Measurements from ENCODE around the gene FLOT2. TPM values are rescaled to one million over a fixed set of nuclear protein-coding genes. Genes with fewer than 3 reads are reported as not detected.

Gene FLOT2
- polyA plus RNA-seq, 2 of the 4 experiments (the other 2 are of a cell fraction) = 66.4 to 78.6 TPM

GRCh38 chr17:28857905-28858800 is 39.4 kb downstream of the FLOT2 start (continued):
- TF ChIP-seq HDAC2 (IDR thresholded peaks at IDR 0.05) = no peak
- no peak for TF ChIP-seq NFE2L2 (conservative IDR thresholded peaks at IDR 0.05; ENCODE audit: low read length)
- TF ChIP-seq SMC3 (IDR thresholded peaks at IDR 0.05) = no peak
- TF ChIP-seq BCL3 (IDR thresholded peaks at IDR 0.05) = no peak
- no peak for TF ChIP-seq ESRRA (IDR thresholded peaks at IDR 0.05; ENCODE audit: borderline replicate concordance, low read length)

GRCh38 chr17:28856028-28856574 is 41.4 kb downstream of the FLOT2 start:
- Histone ChIP-seq H3K4me2 (peak overlapping the region; percentile 94), H3K4me1 (peaks cover 11% of the 10 kb centered on the region; the same call in 2 of the 3 replicates), H3K9me3 (no peaks in the 10 kb centered on the region), H3K4me3 (no peak overlapping the region; the same call in 2 of the 3 replicates), H3K27ac (no peak overlapping the region)
- ChIA-PET CTCF (interaction anchor here (0.7 to 2.8 kb wide), 6 partner anchors 41 to 129 kb away, joined by 3 to 19 read pairs (median 4); no protein-coding TSS in a partner anchor), POLR2A (interaction anchor here (0.7 to 1.2 kb wide), 3 partner anchors 44 to 129 kb away, joined by 3 read pairs; no protein-coding TSS in a partner anchor)
- ATAC-seq (no peak), FAIRE-seq (no peak), DNase-seq (ENCODE audit: low read depth in 1 of 2, low spot score in 1 of 2) (no peak)
- TF ChIP-seq SMC3 (IDR thresholded peaks at IDR 0.05) (no peak), MAFK (IDR thresholded peaks at IDR 0.05; ENCODE audit: partially characterized antibody) (no peak), ESRRA (IDR thresholded peaks at IDR 0.05; ENCODE audit: borderline replicate concordance, low read length) (no peak), ZC3H11A (IDR thresholded peaks at IDR 0.05) (no peak), BCL3 (IDR thresholded peaks at IDR 0.05) (no peak)
- 87% methylated on average over 5 of the region's 5 CpGs for WGBS (ENCODE audit: missing lambda C conversion rate)

- FAIRE-seq = no peak
- Histone ChIP-seq H3K9me3 (no peaks in the 10 kb centered on the region), H3K4me1 (peaks cover 11% of the 10 kb centered on the region; the same call in 2 of the 3 replicates), H3K27ac (peak overlapping the region; percentile 84 to 88), H3K4me3 (peak overlapping the region; percentile 63), H3K4me2 (peak overlapping the region; percentile 94)
- 3% methylated on average over 5 of the region's 5 CpGs for WGBS (ENCODE audit: missing lambda C conversion rate)
- ATAC-seq = no peak
- CTCF ChIA-PET = interaction anchor here (0.7 to 2.8 kb wide), 3 partner anchors 91 to 98 kb away, joined by 3 to 19 read pairs (median 5); no protein-coding TSS in a partner anchor
- no peak for DNase-seq (ENCODE audit: low read depth in 1 of 2, low spot score in 1 of 2)
- TF ChIP-seq HDAC2 (IDR thresholded peaks at IDR 0.05) (peak; percentile 10), RARB (CRISPR knock-in tag; IDR thresholded peaks at IDR 0.05) (no peak), NR3C1 (IDR thresholded peaks at IDR 0.05) (no peak), HMGXB4 (CRISPR knock-in tag; IDR thresholded peaks at IDR 0.05; ENCODE audit: borderline replicate concordance) (no peak), HES2 (IDR thresholded peaks at IDR 0.05) (no peak), HOXA7 (CRISPR knock-in tag; IDR thresholded peaks at IDR 0.05) (no peak), USF2 (IDR thresholded peaks at IDR 0.05) (no peak), EHF (CRISPR knock-in tag; IDR thresholded peaks at IDR 0.05) (no peak)
- POLR2A ChIA-PET = interaction anchor here (0.7 to 1.0 kb wide), 2 partner anchors 53 to 96 kb away, joined by 3 to 4 read pairs; partner anchors contain the start of gene PHF12
Measured at GRCh38 chr17:28855336-28855679, 42.2 kb downstream of the FLOT2 start.

Data from A549 (cell line).